MM.1S (cell line): ENCODE data around the gene TSPAN4.

ENCODE experiments used
- EZH2 ChIP-seq: fragments of 300-600 bp; sonication (generic); optimal IDR thresholded peaks from 2 replicates; pipeline ENCODE3; 2017; ENCODE audit warnings: low read depth, mild to moderate bottlenecking, antibody characterized with exemption, low read length, mixed read lengths
- TF ChIP-seq, protein P1 (sequence below): fragments of 300-600 bp; sonication (generic); IDR thresholded peaks from 2 replicates; pipeline ENCODE4 v1.5.1; 2016; ENCODE audit warnings: antibody characterized with exemption, low read length, mixed read lengths

- TF ChIP-seq, protein P1, sequence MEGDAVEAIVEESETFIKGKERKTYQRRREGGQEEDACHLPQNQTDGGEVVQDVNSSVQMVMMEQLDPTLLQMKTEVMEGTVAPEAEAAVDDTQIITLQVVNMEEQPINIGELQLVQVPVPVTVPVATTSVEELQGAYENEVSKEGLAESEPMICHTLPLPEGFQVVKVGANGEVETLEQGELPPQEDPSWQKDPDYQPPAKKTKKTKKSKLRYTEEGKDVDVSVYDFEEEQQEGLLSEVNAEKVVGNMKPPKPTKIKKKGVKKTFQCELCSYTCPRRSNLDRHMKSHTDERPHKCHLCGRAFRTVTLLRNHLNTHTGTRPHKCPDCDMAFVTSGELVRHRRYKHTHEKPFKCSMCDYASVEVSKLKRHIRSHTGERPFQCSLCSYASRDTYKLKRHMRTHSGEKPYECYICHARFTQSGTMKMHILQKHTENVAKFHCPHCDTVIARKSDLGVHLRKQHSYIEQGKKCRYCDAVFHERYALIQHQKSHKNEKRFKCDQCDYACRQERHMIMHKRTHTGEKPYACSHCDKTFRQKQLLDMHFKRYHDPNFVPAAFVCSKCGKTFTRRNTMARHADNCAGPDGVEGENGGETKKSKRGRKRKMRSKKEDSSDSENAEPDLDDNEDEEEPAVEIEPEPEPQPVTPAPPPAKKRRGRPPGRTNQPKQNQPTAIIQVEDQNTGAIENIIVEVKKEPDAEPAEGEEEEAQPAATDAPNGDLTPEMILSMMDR: no peak
- TF ChIP-seq EZH2: no peak
Measured at GRCh38 chr11:796565-797295, 45.9 kb upstream of the TSPAN4 start.
